Embryonic facial prominence (tissue), 1 donor: ENCODE data around the gene LSG1.
A peak's percentile ranks its signal among the peaks of the same experiment; 100 is the strongest.
"Not testable (repeated sequence)": the region's sequence is repeated elsewhere in the genome, so short reads cannot be mapped to it uniquely, and the experiment has no call there.

ENCODE experiments used
- DNase-seq: peaks from one replicate; pipeline ENCODE4 v3.0.0-alpha.2; 2016; ENCODE audit errors: extremely low spot score

Gene LSG1

DNA sequence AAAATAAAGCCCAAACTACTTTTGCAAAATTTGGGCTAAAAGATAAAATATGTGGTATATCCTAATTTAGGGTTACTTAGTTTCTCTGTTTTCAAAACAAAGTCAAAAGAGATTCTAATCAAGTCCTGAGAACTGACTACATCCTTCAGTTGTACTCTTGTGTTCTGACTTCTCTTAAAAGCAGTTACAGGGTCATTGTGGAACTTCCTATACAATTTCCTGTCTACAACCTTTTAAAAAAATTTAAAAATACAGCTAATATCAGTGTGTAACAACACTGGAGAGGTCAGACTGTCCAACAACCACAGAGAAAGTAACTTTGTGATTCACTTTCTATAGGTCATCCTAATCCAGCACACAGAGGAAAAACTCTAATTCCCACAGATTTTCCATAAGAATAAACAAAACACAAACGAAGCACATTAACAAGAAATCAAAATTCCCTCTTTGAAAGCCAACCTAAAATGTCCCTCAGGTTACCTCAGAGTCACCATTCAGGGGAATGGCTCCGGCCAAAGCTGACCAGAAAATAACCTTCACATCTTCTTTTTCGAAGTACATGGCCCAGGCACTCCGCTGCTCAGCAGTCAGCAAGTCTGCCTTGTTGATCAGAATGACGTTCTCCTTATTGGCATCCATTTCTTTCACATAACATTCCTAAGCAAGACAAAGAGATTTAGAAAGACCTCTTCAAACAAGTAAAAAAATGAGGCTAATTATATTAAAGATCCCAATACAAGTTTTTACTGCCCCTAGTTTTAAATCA is 13.3 kb downstream of the LSG1 start:
- no peak for DNase-seq

DNA sequence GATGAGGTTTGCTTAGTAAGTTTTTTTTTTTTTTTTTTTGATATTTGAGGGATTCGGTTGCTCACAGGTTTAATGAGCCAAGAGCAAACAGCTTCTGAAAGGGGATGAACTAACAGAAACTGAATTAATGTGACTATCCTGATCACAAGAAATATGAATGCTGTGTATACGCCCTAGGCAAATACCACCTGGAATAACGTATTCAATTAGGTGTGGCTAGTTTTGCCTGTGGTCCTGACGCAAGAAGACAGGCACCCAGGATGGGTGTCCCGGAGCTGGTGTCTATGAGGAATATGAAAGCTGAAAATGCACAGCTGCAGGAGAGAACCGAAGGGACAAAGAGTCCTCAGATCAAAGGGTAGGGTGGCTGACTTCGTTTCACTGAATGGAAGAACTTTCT is 14.6 kb downstream of the LSG1 start:
- DNase-seq = no peak

DNA sequence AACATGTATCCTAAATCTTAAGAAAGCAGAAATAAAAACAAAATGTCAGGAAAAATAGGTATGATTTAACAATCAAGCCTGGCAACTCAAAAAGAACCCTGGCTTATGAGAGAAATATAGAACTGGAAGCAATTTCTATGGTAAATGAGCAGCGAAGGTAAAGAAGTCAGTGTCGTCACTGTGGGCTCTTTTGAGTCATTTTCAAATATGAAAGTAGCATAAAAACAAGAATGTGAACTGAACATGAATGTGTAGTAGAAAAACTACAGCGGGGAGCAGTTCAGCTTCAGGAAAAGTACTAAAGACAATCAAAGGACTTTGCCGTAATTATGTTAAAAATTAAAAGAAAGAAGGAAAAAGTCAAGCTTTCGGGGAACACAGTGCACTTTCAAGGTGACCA is 17.5 kb downstream of the LSG1 start:
- DNase-seq = no peak

DNA sequence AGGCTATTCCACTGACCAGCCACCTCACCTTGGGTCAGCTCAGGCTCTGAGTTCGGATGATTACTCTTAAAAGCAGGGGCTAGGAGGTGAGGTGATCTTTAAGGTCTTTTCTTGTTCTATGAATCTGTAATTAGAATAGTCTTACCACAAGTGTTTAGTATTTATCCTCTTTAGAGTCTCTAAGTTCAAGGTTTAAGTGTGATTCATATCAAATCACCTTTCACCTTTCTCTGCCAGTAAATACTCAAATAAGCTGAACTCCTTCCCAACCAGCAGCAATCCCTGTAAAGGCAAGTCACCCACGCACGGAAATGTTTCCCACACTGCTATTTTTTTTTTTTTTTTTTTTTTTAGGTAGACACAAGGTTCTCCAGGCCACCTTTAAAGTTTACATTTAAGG is 24.2 kb downstream of the LSG1 start:
- DNase-seq = no peak

DNA sequence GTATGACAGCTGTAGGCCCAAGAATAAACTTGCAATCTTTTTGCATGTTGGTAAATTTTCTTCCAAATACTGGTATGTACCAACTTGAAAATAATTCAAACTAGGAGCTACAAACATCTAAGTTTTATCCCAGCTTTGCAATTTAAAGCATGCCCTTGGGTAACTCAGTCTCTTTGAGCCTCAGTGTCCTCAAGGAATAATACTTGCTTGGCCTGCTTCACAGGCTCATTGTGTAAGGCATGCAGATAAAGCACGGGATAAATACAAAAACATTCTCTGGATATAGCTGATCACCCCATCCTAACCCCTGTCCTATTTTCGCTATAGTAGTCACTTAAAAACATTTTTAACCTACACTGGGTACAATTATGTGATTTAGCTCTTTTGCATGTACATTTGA is 29.2 kb downstream of the LSG1 start:
- no peak for DNase-seq

DNA sequence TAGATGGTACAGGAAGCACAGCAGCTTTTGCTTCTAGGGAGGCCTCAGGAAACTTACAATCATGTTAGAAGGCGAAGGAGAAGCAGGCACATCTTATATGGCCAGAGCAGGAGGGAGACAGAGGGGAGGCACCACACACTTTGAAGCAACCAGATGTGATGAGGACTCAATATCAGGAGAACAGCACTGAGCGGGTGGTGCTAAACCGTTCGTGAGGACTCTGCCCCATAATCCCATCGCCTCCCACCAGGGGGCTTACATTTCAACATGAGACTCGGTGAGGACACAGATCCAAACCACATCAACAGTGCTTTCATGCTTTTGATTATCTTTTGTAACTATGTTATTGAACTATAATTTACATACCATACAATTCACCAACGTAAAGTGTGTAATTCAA is 31.2 kb downstream of the LSG1 start:
- no peak for DNase-seq

DNA sequence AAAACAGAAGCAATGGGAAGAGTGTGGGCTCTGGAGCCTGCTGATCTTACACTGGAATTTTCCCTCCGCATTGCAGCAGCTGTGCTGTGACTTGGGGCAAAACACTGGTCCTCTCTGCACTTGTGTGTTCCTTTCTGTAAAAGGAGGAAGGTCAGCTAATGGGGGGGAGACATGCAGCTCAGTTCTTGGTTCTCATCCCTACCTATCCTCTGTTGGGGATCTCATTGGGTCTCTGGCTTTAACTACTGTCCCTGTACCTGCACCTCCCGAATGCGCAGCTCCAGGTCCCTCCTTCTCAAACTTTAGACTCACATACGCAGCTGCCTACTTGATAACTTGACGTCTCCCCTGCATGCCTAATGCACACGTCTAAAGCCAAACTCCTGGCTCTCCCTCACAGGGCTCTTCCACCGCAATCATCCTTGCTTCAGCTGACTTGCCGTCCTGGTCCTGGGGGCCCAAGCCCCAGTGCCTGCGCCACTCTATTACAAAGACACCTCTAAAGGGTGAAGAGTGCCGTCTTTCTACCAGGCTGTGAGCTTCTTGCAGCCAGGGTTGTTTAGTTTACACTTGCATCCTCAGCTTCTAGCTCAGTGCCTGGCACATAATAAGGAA is 32.9 kb downstream of the LSG1 start:
- no peak for DNase-seq

DNA sequence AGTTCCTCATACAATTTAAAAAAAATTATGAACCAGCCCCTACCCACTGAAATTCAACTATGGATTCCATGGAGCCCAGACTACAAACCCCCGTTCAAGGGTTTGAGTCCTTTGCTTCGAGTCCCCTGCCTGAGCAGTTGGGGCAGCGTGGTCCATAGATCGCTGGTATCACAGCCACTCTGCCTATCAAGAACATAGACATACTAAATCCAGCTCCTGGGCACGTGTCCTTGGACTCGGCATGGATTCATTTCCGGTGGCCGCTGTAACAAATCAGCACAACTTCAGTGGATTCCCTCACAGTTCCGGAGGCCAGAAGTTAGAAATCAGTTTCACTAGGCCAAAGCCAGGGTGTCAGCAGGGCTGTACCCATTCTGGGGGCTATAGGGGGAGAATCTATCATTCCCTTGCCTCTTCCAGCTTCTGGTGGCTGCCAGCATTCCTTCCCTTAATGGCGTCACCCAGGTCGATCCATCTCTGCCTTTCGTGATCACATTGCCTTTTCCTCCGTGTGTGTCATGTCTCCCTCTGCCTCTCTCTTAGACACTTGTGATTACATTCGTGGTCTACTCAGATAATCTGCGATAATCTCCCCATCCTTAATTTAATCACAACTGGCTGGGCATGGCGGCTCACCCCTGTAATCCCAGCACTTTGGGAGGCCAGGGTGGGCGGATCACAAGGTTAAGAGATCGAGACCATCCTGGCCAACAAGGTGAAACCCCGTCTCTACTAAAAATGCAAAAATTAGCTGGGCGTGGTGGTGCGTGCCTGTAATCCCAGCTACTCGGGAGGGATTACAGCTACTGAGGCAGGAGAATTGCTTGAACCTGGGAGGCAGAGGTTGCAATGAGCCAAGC is 34.2 kb downstream of the LSG1 start:
- no peak for DNase-seq

DNA sequence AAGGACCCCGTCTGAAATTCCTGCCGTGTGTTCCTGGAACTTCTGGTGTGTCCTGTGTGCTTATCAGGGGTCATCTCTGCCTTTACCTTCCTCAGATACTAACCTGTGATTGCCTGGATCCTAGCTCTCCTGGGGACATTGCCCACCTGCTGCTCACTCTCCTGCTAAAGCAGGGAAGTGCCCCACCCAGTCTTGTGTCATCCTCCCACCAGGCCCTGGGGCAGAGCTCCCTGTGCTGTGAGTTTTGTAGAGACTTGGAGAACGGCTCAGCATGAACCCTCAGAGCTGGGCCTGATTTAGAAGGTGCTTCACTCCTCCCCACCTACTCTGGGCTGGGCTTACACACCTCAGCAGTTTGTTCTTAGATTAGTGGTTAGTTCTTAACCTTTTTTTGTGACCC is 34.9 kb downstream of the LSG1 start:
- DNase-seq = no peak

DNA sequence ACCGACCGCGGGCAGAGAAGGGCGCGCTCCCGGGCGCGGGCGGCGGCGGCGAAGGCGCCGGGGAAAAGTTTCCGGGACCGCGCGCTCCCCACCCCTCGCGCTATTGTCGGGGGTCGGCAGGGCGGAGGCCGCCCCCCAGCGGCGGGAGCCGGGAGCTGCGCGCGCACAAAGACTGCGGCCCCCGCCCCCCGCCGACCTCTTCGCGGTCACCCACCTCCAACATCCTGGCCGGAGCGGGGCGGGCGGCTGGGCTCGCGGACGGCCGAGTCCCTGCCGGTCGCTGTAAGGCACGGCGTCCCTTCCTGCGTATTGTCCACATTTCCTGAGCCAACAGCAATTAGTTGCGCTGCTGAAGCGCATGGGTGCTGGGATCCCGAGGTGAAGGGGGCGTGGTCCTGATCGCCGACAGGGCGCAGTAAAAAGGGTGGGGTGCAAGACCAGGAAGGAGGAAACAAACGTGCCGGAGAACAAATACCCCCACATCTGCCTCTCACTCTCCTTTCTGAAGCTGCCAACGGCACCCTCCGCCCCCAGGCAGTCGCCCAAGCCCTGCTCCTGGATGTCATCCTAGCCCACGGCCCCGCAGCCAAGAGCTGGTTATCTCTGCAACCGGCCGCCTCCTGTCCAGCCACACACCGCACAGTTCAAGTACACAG is 38.5 kb downstream of the LSG1 start, which contains the start of gene TMEM44:
Gene TMEM44 (minus strand): TSS at position 71 of the 656 bp plus-strand sequence. CDS start 204 bp downstream, outside the sequence.
- peak; percentile 29 for DNase-seq

DNA sequence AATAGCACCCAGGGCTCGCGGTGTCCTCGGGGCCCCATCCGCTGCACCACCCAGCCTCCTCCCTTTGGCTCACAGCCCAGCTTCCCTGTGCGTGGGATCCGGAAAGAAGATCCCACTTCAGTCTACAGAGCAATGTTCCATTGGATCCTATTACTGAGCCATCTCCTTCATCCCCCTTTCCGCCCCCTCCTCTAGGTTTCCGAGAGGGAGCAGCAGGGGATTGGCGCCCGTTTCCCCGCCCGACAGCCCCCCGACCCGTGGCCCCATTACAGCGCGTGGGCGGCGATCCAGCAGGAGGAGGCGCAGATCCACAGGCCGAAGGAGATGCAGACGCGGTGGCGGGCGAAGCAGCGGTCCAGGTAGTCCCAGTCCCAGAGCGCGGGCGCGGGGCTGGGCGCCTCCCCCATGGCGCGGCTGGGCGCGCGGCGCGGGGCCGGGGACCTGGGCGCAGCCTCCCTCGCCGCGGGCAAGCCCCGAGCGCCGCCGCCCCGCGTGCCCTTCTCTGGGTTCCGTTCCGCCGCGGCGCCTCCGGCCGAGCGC is 39.1 kb downstream of the LSG1 start:
- DNase-seq = peak; percentile 25

DNA sequence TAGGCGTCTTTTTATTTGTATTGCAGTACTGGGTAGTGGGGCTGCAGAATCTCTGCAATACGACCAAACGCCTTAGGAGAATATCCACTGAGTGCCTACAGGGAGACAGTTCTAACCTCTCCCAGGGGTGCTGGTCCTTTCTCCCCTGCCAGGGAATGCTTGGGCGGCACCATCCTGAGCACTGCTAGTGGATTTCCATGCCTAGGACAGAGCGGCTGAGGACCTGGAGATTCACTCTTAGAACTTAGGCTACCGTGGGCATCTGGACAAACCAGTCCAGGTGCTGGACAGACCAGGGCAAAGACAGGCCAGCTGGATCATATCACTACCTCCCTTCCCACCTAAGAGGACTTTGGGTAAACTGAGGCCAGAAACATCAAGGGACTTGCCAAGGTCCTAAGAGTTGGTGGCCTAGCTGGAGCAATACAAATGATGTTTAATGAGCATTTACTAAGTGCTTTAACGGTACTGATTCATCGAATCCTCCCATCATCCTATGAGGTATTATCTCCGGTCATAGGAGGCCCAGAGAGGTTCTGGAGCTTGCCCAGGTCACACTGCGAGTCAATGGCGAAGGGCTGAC is 39.7 kb downstream of the LSG1 start:
- DNase-seq = no peak

DNA sequence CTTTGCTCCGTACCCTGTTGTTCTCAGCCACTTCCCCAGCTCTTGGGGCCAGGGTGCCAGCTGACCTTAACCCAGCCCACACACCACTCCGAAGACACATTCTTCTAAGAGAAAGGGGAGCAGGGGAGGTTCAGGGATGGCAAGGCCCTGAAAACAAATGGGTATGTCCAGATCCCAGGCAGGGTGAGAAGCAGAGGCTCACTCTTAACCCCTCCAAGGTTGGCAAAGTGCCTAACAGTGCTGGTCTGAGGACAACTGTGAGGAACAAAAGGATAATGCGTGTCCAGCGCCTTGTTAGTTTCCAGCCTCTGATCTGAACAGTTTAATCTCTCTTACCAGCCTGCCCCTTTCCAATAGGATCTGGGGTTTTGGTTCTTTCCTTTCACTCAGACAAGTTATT is 40.3 kb downstream of the LSG1 start:
- DNase-seq = no peak

DNA sequence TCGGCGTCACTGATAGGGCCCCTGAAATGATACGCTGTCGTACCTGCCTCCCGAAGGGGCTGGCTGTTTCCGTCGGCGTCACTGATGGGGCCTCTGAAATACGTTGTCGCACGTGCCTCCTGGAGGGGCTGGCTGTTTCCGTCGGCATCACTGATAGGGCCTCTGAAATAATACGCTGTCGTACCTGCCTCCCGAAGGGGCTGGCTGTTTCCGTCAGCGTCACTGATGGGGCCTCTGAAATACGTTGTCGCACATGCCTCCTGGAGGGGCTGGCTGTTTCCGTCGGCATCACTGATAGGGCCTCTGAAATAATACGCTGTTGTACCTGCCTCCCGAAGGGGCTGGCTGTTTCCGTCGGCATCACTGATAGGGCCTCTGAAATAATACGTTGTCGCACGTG is 41.3 kb downstream of the LSG1 start:
- DNase-seq = not testable (repeated sequence)

DNA sequence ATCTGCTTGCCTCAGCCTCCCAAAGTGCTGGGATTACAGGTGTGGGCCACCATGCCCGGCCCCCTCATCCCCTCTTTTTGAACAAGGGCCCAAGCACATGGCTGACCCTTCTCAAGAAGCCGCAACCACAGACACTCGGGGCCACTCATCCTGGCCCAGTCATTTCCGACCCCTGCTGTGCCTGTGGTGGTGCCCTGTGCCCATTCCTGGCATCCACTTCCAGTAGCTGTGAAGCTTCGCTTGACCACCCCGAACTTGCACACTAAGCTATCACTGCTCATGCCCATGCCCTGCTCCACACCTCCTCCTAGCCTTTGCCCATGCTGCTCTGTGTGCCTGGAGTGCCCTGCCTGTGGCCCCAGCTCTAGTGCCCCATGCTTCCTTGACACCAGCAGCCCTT is 47.0 kb downstream of the LSG1 start:
- DNase-seq = no peak

DNA sequence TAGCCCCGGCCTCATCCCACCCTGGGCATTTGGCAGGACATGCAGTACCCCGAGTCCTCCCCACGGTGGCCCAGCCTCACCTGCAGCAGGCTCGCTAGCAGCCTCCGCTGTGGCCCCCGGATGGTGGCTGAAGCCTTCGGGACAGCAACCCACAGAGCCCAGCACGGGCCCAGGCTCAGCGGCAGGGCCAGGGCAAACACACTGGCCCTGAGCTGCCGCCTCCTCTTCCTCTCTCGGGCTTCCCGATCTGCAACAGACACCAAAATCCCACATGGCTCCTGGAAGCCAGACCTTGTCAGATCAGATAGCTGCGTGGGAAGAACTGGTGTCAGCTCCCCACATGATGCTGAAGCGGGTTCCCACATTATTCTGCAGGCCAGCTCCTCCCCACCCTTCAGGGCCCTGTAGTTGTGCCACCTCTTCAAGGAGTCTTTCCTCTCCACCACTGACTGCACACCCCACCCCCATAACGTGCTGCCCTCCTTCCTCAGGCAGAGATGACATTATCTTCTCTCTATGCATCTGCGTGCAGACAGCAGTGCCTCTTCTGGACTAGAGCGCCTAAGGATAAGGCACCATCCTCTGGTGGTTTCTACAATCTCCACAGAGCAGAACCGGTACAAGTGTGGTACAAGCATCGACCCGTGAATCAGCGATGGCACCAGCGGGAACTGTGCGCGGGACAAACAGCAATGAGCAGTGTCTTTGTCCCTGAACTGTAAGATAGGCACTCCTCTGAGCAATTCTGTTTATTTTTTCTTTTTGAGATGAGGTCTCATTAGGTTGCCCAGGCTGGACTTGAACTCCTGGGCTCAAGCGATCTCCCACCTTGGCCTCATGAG is 48.3 kb downstream of the LSG1 start:
- no peak for DNase-seq

DNA sequence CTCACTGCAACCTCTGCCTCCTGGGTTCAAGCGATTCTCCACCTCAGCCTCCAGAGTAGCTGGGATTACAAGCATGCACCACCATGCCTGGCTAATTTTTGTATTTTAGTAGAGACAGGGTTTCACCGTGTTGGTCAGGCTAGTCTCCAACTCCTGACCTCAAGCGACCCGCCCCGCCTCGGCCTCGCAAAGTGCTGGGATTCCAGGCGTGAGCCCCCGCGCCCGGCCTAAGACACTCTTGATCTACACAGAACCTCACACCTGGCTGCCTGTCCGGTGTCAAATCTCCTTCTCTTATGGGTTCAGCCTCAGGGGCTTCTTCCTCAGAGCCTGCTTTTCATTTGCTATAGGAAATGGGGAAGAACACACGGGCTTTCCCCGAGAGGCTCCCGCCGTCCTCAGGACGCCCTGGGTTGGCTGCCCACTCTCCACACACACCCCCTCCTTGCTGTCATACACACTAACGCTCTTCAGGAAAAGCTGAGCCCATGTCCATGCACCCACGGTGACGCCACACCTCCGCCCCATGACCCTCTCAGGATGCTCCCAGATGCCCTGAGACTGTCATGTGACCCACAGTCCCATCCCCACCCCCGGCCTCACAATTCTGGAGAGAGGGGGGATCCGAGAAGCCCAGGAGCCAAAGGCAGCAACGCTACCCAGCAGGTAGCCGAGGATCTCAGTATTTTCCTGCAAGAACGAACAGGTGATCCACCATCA is 49.2 kb downstream of the LSG1 start:
- DNase-seq = no peak

DNA sequence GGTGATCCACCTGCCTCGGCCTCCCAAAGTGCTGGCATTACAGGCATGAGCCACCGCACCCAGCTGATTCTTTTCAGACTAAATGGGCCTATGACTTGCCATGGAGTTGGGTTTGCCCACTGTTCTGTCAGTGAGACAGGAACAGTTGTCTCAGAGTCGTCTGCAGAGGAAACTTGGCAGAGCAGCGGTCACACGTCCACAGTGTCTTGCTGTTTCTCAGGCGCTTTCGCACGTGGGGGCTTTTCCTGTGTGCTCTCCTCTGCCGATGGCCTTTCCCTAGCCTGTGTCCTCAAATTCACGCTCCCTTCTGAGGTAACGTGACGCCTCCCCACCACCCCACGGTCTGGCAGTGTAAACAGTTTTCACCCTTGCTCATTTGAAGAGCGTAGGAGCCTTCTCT is 50.0 kb downstream of the LSG1 start:
- no peak for DNase-seq

DNA sequence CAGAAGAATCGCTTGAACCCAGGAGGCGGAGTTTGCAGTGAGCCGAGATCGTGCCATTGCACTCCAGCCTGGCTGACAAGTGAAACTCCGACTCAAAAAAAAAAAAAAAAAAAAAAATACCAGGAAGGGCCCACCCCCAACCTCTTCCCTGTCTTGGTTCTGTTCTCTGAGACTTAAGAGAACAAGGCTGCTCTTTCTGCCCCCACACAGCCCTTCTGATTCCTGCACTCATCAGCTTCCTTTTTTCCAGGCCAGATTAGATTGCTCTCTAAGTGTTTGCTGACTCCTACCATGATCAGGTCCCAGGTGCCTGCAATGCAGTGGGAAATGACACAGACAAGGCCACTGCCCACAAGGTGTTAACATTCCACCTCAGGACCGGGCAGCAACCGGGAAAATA is 51.8 kb downstream of the LSG1 start:
- no peak for DNase-seq

DNA sequence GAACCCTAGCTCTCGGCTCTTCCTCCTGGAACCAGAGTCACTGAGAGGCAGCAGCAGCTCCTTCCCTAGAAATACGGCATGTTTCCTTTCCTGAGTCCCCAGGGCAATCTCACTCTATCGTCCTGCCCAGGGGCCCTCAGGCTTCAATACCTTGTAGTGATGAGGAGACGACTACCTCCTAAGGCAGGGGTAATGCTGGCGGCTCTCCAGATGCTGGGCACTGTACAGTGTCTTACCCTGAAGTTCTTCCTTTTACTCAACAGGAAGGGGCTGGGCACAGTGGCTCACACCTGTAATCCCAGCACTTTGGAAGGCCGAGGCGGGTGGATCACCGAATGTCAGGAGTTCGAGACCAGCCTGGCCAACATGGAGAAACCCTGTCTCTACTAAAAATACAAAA is 52.2 kb downstream of the LSG1 start:
- DNase-seq = no peak
